IMR-90 (cell line): Measurements from ENCODE around the gene RASGRF1. TPM values are rescaled to one million over a fixed set of nuclear protein-coding genes. Genes with fewer than 3 reads are reported as not detected.

Experiments used
- ATAC-seq: fragments of 200-7000 bp; cut with Tn5 transposase; 2 replicates; pipeline ENCODE4 v1.9.1; 2020; ENCODE audit warnings: low read depth, mild to moderate bottlenecking, moderate library complexity
- BruUV-seq: library from RNA; stranded (reverse); fragments of 400-500 nt; replicated peaks from 2 replicates; lab custom pipeline; 2021; lab: Mats Ljungman, UMichigan
- CTCF ChIA-PET: fragments of 300-600 bp; formaldehyde crosslinking; extraction: SDS; loops from one replicate; lab custom pipeline; 2021; ENCODE audit warnings: antibody characterized with exemption; lab: Yijun Ruan, JAX
- POLR2A ChIA-PET: fragments of 300-600 bp; sonication (Branson Sonifier 250); formaldehyde crosslinking; loops from one replicate; lab custom pipeline; 2022; ENCODE audit warnings: antibody characterized with exemption; ENCODE audit not compliant: unreplicated experiment; lab: Charles Lee
- DNase-seq: peaks from one replicate; pipeline ENCODE4 v3.0.0; 2013
- H2AFZ ChIP-seq: replicated peaks from 2 replicates; pipeline ENCODE3; 2013; ENCODE audit warnings: low read length, mild to moderate bottlenecking; ENCODE audit not compliant: poor library complexity
- H2AK5ac ChIP-seq: 2 replicates; pipeline ENCODE4 v1.6.1; 2013; ENCODE audit warnings: low read depth, low read length, inconsistent platforms
- H2AK9ac ChIP-seq: replicated peaks from 2 replicates; pipeline ENCODE3; 2013; ENCODE audit warnings: mild to moderate bottlenecking, low read depth, low read length, moderate library complexity; ENCODE audit not compliant: poor library complexity
- H2BK120ac ChIP-seq: 2 replicates; pipeline ENCODE4 v1.6.1; 2013; ENCODE audit warnings: low read depth, low read length, inconsistent platforms
- H2BK15ac ChIP-seq: 3 replicates; pipeline ENCODE4 v1.6.1; 2013; ENCODE audit warnings: low read depth, low read length, inconsistent platforms
- H2BK20ac ChIP-seq: 2 replicates; pipeline ENCODE4 v1.6.1; 2013; ENCODE audit warnings: low read depth, mild to moderate bottlenecking, inconsistent platforms, low read length, moderate library complexity
- H2BK5ac ChIP-seq: 2 replicates; pipeline ENCODE4 v1.6.1; 2013; ENCODE audit warnings: mild to moderate bottlenecking, low read depth, low read length, inconsistent platforms; ENCODE audit not compliant: poor library complexity, severe bottlenecking
- H3K14ac ChIP-seq: replicated peaks from 2 replicates; pipeline ENCODE4 v1.6.1; 2013; ENCODE audit warnings: low read depth, low read length, inconsistent platforms
- H3K18ac ChIP-seq: 2 replicates; pipeline ENCODE4 v1.6.1; 2013; ENCODE audit warnings: low read depth, low read length, control low read depth
- H3K23ac ChIP-seq: 2 replicates; pipeline ENCODE4 v1.6.1; 2013; ENCODE audit warnings: low read depth, low read length, inconsistent platforms
- H3K27ac ChIP-seq: 2 replicates; pipeline ENCODE4 v1.5.1; 2013; ENCODE audit warnings: mild to moderate bottlenecking, control low read depth, low read length; ENCODE audit not compliant: insufficient read depth
- H3K27me3 ChIP-seq: 2 replicates; pipeline ENCODE4 v1.6.1; 2013; ENCODE audit warnings: low read length; ENCODE audit not compliant: control insufficient read depth, insufficient read depth
- H3K36me3 ChIP-seq: 2 replicates; pipeline ENCODE4 v1.6.1; 2013; ENCODE audit warnings: low read length, mixed read lengths; ENCODE audit not compliant: control insufficient read depth, insufficient read depth
- H3K4ac ChIP-seq: 2 replicates; pipeline ENCODE4 v1.6.1; 2013; ENCODE audit warnings: low read depth, low read length, inconsistent platforms
- H3K4me1 ChIP-seq: 2 replicates; pipeline ENCODE4 v1.6.1; 2013; ENCODE audit warnings: low read length, mixed read lengths; ENCODE audit not compliant: control insufficient read depth, insufficient read depth
- H3K4me2 ChIP-seq: 2 replicates; pipeline ENCODE4 v1.6.1; 2013; ENCODE audit warnings: low read depth, mild to moderate bottlenecking, control low read depth, low read length, moderate library complexity
- H3K4me3 ChIP-seq: 2 replicates; pipeline ENCODE4 v1.5.1; 2013; ENCODE audit warnings: low read depth, mild to moderate bottlenecking, control low read depth, low read length, moderate library complexity; ENCODE audit not compliant: insufficient read depth
- H3K56ac ChIP-seq: 2 replicates; pipeline ENCODE4 v1.6.1; 2013; ENCODE audit warnings: low read length, inconsistent platforms; ENCODE audit not compliant: insufficient read depth; ENCODE audit errors: extremely low read depth
- H3K79me1 ChIP-seq, 2 experiments: 2 replicates each; pipeline ENCODE4 v1.6.1; 2013; ENCODE audit warnings: low read length in 2 of 2, inconsistent platforms in 1 of 2, low read depth in 1 of 2
- H3K9ac ChIP-seq: 2 replicates; pipeline ENCODE4 v1.6.1; 2013; ENCODE audit warnings: low read depth, low read length, control low read depth
- H3K9me1 ChIP-seq: 2 replicates; pipeline ENCODE4 v1.6.1; 2013; ENCODE audit warnings: low read length, inconsistent platforms; ENCODE audit not compliant: insufficient read depth
- H3K9me3 ChIP-seq: 2 replicates; pipeline ENCODE4 v1.6.1; 2013; ENCODE audit warnings: low read length; ENCODE audit not compliant: control insufficient read depth, insufficient read depth
- H4K20me1 ChIP-seq: 2 replicates; pipeline ENCODE4 v1.6.1; 2013; ENCODE audit warnings: low read length, inconsistent platforms; ENCODE audit not compliant: insufficient read depth
- H4K5ac ChIP-seq: 2 replicates; pipeline ENCODE4 v1.6.1; 2013; ENCODE audit warnings: mild to moderate bottlenecking, low read depth, low read length, control low read depth
- H4K8ac ChIP-seq, 2 experiments: 2 replicates each; pipeline ENCODE4 v1.6.1; 2013; ENCODE audit warnings: low read depth in 2 of 2, low read length in 2 of 2, control low read depth in 1 of 2, inconsistent platforms in 1 of 2
- H4K91ac ChIP-seq: 2 replicates; pipeline ENCODE4 v1.6.1; 2013; ENCODE audit warnings: low read depth, low read length, inconsistent platforms; ENCODE audit not compliant: insufficient read depth
- NFE2L2 ChIP-seq: fragments of 150-350 bp; IDR thresholded peaks from 2 replicates; pipeline ENCODE4 v1.6.1; 2016; ENCODE audit warnings: low read depth, mild to moderate bottlenecking, low read length
- POLR2A ChIP-seq: IDR thresholded peaks from 2 replicates; pipeline ENCODE4 v1.6.1; 2012; ENCODE audit warnings: mild to moderate bottlenecking, low read depth, low read length
- USF2 ChIP-seq: fragments of 150-350 bp; IDR thresholded peaks from 2 replicates; pipeline ENCODE4 v1.6.1; 2017; ENCODE audit warnings: mild to moderate bottlenecking, antibody characterized with exemption, low read length, low read depth
- WGBS, 2 experiments: methylation state at CpG; one replicate each; pipeline versions ENCODE4 v1.1.5 to v1.1.7; 2013; ENCODE audit warnings: missing lambda C conversion rate in 2 of 2; ENCODE audit not compliant: insufficient read length in 1 of 2; ENCODE audit errors: extremely low coverage in 2 of 2; 5-methylcytosine and 5-hydroxymethylcytosine counted together
- dilution Hi-C: fragments of 300-500 bp; cut with HindIII; formaldehyde crosslinking; loops from one replicate; pipeline ENCODE4 v1.14.3; 2018; ENCODE audit warnings: low sequenced_read_pairs; ENCODE audit not compliant: unreplicated experiment
- in situ Hi-C: fragments of 300-500 bp; cut with MboI; formaldehyde crosslinking; loops from 3 replicates; pipeline ENCODE4 v1.14.3; 2019; ENCODE audit warnings: low sequenced_read_pairs, inconsistent platforms, mixed read lengths
- intact Hi-C: fragments of 100-400 bp; cut with micrococcal nuclease; formaldehyde crosslinking; loops from 2 replicates; pipeline ENCODE4 v1.10.0; 2022
- polyA plus RNA-seq, 3 experiments: library from polyadenylated mRNA; depleted of rRNA; stranded (reverse); fragments of >200 nt; gene quantifications; 2 replicates each; pipeline ENCODE4 v1.2.3, GENCODE V29; 2012; ENCODE audit warnings: low replicate concordance in 1 of 3
- total RNA-seq: library from RNA; depleted of rRNA; stranded (reverse); fragments of >200 nt; gene quantifications from 2 replicates; pipeline ENCODE4 v1.2.3, GENCODE V29; 2012

Gene RASGRF1
- total and polyA plus RNA-seq, 2 of the 4 experiments (the other 2 are of a cell fraction): under 0.01 to 0.15 TPM

DNA sequence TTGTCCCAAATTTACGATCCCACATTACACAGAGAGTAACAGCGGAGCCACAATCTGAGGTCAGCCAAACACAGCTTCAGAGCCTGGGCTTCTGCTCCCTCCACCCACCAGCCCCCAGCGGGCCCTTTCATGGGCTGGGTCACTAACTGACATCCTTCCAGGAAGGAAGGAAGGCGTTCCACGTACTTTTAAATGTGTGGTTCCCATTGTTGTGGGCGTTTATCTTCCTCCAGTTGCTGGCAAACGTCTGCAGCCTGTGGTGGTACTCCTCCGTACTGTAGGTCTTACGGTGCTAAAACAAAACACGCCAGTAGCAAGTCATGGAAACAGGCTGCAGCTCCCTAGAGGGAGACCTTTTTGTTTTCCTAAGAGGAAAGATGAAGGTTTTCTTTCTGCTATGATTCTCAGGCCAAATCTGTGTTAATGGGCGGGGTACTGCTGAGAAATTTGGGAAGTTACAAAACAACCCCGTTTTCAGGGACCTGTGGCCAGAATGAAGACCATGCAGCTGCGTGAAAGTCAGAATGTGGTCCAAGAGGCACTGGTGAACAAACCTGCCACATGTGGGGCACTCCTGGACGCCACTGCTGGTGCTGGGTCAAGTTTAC lies 153.3 kb downstream of the RASGRF1 start:
- Histone ChIP-seq H4K8ac (no peak overlapping the region), H3K23ac (no peak overlapping the region), H3K9ac (no peak overlapping the region), H3K4me2 (no peak overlapping the region), H2BK5ac (no peak overlapping the region), H3K27ac (no peak overlapping the region), H3K9me1 (no peaks in the 10 kb centered on the region), H3K4ac (no peak overlapping the region), H4K5ac (no peak overlapping the region), H2BK120ac (no peak overlapping the region), H2BK15ac (no peak overlapping the region), H3K79me1 (no peaks in the 10 kb centered on the region), H3K36me3 (no peaks in the 10 kb centered on the region), H3K14ac (no peak overlapping the region), H2AK9ac (peak overlapping the region; percentile 9), H2AFZ (no peak overlapping the region), H4K20me1 (no peaks in the 10 kb centered on the region), H3K18ac (no peak overlapping the region), H2AK5ac (no peak overlapping the region), H2BK20ac (no peak overlapping the region), H3K27me3 (peaks cover 5% of the 10 kb centered on the region), H3K9me3 (no peaks in the 10 kb centered on the region), H3K4me1 (no peaks in the 10 kb centered on the region), H3K56ac (no peak overlapping the region), H4K91ac (no peak overlapping the region), H3K4me3 (no peak overlapping the region)
- in situ Hi-C loops: no loop called here
- ChIA-PET POLR2A (no interaction called here), CTCF (no interaction called here)
- TF ChIP-seq POLR2A (no peak), USF2 (no peak), NFE2L2 (no peak)
- DNase-seq (no peak), ATAC-seq (no peak)
- WGBS, 2 experiments: 61% methylated on average over 3 of the region's 14 CpGs; no CpG with 5 or more reads in 1 of the 2 experiments
- dilution Hi-C loops: no loop called here
- intact Hi-C loops: no loop called here
- BruUV-seq: no TSS peak
